GM21360 (cell line): ENCODE results near the gene KCTD3.

Experiments used
- ATAC-seq: cut with Tn5 transposase; IDR thresholded peaks from one replicate; pipeline ENCODE4 v1.9.1; 2021; ENCODE audit warnings: mild to moderate bottlenecking, moderate library complexity; ENCODE audit not compliant: unreplicated experiment

The KCTD3 gene

DNA sequence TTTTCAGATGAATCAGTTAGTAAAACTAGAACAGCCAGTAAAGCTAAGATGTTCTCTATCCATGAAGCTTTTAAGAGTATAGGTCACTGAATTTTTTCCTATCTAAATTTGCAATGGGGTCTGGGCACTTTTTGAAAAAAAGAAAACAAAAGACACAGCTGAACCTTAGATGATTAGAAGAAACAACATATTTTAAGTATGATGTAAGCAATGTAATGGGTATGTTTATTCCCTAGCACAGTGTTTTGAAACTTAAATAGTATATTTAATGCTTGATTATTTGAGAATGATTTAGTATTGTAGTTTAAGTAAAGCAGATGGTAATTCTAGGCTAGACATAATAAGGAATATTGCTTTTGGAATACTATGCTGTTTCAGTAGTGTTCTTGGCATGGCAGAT is 36.2 kb downstream of the KCTD3 start:
- ATAC-seq: no peak

DNA sequence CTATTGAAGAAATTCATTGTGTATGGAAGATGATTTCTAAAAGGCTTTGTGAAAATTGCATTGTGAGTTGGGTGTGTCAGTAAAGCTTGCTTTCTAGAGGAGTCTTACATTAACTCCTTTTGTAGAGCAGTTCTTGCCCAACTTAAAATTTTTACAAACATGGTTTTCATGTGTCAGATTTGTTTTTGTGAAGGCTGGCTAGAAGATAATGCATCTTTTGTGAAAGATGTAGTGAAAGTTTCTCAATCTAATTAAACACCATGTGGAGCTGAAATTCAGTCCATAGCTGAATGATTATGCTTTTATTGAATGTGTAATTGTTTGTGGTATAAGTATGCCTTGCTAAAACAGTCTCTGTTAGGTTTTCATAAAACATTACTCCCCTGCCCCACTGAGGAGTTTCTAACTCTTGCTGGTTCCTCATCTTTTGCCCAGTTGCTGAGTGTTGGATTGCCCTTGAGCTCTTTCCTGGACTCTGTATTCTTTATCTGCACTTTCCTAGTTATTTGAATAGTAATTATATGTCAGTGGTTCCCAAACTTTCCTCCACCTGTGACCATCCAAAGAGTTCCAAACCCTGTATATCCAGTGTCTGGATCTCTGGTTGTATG is 38.0 kb downstream of the KCTD3 start:
- no peak for ATAC-seq

DNA sequence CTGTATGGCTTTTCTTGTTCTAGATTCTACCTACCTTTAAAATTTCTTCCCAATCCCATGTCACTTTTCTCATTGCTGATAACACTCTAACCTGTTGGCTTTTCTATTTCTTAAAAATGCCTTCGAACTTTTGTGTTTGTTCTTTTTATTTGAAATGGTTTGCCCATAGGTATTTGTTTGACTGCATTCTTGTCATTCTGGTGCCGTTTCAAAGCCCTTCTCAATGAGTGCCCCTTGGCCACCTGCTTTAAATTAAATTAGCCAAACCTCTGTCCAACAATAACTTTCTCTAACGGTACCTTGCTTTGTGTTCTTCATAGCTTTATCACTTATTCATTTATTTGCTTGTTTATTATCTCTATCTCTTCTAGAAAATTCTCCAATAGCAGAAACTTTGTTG is 38.9 kb downstream of the KCTD3 start:
- ATAC-seq: no peak

DNA sequence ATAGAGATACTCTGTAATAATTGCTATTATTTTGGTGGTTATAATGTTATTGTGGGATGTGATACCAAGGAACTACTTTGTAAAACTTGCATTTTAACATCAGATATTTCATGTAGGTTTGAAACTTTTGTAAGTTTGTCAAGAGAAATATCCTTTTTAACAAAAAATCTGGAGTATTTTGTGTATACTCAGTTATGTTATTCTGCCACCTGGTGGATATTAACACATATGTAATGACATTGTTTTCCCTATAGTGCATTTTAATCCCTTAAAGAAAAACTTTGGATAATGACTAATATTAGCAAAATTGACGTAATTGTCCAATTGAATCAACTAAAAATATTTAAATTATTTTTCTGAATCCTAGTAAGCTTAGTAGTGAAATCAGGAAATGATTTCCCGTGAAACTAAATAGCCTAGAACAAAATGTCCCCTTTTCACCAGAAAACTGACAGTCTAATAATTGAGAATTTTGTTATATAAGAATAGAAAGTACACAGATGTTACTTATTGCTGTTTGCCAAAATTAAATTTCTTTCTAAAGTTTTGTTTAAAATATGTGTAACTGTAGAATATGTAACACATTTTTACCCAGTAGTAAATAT is 39.6 kb downstream of the KCTD3 start:
- ATAC-seq: peak; percentile 57

DNA sequence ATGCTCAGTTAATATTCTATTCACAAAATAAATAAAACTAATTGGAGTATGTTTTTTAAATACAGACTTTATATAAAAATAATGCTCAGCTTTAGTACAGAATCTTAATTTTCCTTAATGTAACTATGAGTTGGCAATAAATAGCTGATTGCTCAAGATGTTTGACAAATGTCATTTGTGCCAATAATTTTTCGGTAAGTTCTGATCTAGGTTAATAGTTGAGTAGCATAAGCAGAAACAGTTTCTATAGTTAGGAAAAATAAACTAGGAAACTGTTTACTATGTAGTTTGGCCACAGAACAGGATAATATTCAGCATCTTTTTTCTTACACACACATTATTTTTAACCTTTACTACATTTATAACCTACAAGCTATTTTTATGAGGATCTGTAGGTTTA is 40.3 kb downstream of the KCTD3 start:
- ATAC-seq: no peak

DNA sequence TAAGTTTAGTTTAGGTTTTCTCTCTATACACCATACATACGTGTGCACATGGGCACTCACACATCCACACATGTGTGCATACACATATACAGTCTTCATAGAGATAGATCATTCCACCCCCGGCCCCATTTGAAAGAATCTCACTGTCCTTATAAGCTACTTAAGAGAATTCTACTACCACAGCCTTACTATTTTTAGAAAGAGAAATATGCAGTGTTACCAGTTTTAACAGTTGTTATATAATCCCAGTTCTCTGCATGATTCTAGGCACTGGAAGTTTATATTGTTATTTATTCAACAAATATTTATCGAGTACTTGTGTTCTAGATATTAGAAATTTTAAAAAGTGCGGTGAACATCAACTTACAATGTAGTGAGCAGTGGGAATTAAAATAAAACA is 41.5 kb downstream of the KCTD3 start:
- ATAC-seq: no peak

DNA sequence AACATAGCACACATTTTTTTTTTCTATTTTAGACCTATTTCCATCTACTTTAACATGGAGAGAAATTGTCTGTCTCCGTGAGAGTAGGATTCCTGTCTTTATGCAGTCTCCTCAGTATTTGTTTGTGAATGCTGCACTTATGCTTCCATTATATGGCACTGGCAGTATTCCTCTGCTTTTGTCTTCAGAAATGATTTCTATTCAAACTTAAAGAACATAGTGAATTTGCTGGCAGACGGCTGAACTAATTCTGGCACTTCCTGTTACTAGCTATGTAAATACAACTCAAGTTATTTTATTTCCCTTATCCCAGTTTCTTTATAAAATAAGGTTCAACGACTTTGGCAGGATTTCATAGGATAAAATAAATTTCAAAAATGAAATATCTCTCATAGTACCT is 45.3 kb downstream of the KCTD3 start:
- no peak for ATAC-seq

DNA sequence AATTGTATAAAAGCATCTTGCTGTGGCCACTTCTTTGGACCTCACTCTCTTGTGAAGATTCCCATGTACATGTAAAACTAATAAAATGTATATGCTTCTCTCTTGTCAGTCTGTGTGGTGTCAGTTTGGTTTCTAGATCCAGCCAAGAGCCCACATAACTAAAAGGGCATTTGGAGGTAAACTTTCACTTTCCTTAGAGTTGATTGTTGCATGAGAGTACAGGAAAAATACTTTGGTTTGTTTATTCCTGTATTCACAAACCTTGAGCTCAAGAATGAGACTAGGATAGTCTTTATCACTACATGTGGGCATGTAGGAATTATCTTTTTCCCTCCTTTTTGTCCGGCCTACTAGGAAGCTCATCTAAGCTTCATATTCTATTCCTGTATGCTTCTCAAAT is 50.9 kb downstream of the KCTD3 start:
- ATAC-seq: peak; percentile 64

DNA sequence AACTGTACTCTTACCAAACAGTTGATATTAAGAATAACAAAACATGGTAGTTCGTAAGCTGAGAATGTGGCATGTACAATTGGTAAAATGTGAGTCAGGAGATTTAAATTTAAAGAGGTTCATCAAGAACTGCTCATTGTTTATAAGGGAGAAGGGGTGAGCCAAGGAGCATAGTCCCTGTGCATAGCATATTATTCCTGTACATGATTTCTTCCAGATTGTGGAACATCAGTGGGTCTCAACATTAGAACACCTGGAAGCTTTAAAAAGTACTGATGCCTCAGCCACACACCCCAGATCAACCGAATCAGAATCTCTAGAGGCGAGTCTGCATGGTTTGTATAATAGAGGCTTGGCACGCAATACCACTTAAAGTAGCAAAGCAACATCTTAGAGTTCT is 56.1 kb downstream of the KCTD3 start:
- ATAC-seq: no peak

DNA sequence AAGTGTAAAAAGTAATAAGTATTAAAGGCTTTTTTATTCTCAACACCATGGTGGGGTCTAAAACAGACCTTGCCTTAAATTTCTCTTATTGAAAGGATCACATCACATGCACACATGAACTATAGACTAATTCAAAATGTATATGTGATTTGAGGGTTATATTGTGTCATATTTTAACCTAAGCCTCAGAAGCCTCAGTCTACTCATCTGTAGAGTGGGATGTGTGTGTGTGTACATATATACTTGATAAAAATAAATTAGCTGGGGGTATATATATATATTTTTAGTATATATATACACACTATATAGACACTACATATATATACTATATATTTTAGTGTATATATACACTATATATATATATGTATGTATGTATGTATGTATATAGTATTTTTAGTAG is 58.8 kb downstream of the KCTD3 start:
- no peak for ATAC-seq

DNA sequence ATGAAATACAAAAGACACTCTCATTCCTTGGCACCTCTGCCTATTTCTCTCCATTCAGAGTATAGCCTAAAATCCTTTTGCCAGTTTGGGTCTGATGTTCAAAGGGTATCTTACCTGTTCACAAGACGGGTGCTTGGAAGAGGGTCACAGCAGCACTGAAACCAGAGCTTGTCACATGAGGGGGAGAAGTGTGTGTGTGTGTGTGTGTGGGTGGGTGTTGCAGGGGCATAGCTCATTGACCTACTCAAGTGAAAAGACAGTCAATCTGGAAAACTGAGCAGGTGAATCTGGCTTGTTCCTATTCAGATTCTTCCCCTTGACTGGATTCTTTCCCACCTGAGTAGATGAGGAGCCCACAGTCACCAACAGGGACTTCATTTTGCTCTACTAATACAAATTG is 63.9 kb downstream of the KCTD3 start:
- ATAC-seq: no peak

DNA sequence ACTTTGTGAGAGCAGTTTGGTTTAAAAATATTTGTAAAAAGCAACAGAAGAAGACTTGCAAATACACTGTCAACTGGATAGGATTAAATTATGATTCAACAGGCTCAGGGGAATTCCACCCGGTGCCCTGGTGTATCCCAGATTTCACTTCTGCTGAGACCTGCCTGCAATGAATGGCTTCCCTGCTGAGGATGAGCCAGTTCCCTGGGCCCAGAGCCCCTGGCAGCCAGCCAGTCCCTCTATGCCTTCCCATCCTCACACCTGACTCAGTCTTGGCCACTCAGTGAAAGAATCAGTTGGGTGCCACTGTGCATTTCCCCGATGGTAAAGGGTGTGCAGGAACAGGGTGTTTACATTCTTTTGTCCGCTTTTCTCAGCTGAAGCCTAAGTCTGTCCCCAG is 64.4 kb downstream of the KCTD3 start:
- no peak for ATAC-seq

DNA sequence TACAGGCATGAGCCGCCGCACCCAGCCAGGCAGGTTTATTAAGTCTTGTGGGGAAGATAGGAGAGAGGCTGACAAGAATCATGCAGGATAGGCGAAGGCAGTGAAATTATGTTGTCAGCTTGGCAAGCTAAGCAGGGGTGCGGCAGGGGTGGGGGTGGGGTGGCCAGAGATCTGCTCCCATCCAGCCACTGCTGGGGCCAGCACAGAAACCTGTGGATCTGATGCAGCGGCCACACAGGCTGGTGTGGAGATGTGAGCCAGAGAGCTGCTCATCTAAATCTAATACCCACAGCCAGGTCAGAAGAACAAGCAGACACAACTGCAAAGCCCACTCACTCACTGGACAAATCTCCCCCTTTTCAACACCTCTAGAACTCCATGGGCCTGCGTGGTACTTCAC is 68.7 kb downstream of the KCTD3 start:
- no peak for ATAC-seq

DNA sequence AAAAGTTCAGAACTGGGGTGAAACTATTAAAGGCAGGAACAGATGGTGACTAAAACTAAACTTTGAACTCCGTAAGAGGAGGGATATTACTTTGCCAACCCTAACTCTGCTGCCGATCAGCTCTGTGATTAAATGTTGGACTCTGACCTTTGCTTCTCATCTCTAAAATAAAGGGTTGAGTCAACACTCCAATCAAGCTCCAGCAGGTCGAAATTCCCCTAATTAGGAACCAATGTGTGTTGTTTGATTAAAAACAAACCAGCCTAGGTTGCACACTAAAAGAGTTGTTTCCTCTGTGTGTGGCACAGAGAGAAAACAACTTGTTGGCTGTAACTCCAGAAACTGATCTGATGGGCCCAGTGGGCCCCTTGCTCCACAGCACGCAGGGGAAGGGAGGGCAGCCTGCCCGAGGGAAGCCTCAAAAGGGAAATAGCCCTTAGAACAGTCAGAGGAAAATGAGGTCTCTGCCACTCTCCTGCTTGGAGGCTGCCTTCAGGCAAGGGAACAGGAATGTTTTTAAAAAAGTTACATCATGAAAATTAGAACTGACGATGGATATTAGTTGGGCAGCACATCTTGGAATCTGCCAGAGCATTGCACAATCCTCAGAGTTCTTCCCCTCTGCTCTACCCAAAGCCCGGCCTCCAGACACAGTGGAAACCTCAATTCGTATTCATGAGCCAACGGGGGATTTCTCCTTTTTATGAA is 69.3 kb downstream of the KCTD3 start:
- no peak for ATAC-seq

DNA sequence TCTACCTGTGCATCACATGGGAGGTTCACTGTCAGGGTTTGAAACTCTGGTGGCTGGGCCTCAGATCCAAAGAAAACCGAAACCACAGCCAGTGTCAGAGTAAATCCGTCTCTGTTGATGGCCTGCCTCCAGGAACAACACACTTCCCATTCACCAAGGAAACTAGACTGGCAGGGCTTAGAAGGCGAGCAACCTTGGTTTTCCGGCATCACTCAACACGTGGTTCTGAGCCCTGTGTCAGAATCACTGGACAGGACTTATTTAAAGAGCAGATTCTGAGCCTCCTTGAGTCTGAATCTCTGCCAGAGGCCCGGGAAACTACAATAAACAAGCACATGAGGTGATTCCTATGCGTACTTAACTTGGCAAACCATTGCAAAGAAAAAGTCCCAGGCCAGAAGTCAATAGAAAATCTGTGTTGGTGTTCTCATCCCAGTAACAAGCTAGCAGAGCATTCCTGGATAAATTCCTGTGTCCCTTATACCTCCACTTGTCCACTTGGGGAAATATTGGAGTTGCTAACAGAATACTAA is 70.0 kb downstream of the KCTD3 start:
- no peak for ATAC-seq

DNA sequence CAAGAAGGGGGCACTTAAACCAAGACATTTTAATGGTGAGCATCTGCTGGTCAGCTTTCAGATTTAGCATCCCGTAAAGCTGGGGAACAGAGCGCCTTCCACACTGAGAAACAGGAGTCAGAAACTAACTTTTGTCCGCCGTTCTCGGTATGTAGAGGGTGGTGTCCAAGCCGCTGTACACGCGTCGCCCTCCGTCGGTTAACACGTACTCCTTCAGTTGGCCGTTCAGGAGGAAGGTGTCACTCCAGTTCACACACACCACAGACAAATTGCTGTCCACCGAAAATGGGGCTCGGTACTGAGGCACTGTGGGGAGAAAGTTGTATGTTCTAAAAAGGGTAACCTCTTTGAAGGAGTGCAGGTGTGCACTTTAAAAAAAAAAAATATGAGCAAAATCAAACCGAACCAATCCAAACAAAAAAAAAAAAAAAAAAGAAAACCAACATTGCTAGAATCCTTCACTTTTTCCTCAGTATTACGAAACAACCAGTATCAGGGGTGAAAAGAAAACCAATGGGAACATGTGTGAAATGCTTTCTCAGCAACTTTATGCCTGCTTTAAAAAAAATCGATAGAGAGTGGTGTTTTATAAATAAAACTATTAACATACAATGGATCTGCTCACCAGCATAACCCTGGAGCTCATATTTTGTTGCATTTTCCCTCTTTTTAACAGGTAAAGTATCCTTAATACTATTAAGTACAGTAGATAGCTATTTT is 73.5 kb downstream of the KCTD3 start:
- no peak for ATAC-seq

DNA sequence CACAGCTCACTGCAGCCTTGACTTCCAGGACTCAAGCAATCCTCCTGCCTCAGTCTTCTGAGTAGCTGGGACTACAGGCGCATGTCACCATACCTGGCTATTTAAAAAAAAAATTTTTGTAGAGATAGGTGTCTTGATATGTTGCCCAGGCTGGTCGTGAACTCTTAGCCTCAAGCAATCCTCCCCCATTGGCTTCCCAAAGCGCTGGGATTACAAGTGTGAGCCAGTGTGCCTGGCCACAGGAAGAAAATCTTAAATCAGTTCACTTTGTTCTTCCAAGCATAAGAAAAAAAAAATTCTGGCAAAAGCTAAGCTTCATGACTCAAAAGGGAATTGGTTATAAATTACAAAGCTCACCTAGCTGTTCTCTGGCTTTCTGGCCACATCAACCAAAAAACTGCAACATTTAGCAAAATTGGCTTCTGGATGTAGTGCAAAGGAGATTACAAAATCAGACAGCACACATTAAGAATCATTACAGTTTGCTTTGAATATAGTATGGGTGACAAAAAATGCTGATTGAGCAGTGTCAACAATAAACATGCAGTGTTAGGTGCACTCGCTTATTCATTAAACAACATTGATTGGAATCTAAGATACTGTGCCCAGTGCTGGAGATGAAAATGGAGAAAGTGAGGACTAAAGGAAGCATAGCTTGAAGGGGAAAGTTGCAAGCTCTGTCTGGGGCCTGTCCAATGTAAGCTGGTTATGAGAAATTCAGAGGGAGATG is 76.7 kb downstream of the KCTD3 start:
- no peak for ATAC-seq

DNA sequence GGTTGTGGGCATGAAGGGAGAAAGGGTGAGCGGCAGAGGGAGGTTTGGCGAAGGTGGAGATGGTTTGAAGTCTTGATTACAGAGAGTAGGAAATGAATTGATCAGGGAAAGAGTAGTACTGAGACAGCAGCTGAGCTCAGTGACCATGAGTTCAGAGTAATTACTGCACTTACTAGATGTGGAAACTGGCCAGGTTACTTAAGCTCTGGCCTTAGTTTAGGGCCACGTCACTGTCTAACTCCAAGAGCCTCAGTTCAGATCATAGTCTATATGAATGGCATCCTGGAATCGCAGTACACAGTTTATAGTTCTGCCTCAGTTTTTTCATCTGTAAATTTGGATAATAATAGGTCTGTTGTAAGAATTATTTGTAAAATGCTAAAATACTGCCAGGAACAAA is 78.1 kb downstream of the KCTD3 start:
- ATAC-seq: no peak

DNA sequence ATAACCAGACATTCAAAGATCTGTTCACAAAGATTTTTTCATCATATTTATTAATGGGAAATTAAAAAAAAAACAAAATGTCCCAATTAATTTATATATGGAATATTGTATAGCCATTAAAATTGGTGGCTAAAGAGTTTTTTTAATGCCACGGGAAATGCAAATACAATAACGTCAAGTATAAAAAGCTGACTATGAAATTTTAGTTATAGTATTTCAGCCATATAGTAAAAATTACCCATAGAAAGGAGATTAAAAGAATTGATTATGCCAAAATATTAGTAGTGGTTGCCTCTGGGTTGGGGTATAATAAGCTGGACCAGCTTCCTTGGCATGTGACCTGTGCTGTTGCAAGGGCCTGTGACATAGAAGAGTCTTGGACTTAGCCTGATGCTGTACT is 78.8 kb downstream of the KCTD3 start:
- no peak for ATAC-seq

DNA sequence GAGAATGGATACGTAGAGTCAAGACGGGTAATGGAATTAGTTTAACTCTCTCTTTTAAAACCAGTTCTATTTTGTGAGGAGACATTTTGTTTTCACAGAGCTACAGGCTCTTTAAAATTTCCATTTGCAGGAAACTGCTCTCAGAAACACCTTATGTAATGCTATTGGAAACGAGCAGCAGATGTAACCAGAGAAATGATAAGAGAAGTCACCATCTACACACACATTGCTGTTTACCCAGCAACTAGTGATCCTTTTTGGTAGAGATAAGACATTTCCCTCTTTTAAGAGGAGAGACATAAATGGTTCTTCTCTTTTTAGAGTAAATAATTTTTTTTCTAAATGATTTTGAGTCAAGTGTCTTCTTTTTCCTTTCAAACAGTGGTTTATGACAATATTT is 80.6 kb downstream of the KCTD3 start:
- no peak for ATAC-seq

DNA sequence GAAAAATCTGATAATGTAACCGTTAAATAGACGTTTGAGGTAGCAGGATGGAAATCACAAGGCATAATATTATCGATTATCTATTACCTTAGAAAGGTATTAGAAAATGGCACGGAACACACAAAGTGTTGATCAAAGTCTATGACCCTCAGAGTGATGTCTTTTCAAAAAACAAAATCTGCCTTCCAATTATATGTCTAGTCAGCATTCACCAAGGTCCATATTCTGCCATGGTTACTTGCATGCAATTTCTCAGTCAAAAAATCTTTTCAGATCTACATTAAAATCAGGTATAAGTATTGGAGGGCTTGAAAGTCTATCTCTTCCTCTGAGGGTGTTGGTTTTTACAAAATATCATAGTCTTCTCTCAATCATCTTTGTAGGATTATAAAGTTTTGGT is 81.9 kb downstream of the KCTD3 start:
- ATAC-seq: no peak
